ENCODE measurements around the gene CERS3.
"Not testable (repeated sequence)": the region's sequence is repeated elsewhere in the genome, so short reads cannot be mapped to it uniquely, and the experiment has no call there.

CERS3 gene

DNA sequence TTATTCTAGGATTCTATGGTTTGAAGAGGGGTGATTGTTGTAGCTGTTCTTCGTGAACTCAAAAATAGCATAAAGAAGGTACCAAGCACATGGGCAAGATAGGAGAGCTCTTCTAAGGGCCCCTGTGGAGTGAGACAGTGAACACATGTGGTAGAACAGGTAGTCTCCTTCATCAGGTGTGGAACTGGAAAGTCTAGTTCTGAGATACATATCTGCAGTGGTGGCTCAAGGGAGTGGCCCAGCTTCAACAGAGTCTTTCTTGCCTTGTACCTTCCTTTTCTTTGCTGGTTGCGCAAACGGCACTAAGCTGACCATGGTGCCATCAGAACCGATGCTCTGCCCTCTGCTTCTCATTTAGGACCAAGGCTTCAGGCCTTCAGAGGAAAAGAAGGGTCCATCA lies 65.2 kb downstream of the CERS3 start:
- no peak for DNase-seq

DNA sequence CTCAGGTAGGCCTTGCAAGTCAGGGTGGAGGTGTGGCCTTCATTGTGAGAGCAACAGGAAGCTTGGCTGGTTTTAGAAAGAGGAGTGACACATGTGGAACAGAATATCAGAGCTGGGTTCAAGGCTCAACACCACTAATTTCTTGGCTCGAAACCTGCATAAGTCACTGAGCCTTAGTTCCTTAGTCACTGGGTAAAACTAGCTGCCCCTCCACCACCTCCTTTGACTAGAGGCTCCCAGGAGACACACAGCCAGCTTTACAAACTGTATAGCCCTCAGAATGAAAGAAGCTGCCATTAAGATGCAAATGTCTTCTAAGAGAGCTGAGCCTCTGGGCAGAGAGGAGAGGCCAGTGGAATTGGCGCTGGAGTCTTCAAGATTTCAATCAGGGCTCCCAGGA lies 67.7 kb downstream of the CERS3 start:
- no peak for DNase-seq

GRCh38 chr15:100457201-100457600 lies 71.5 kb downstream of the CERS3 start:
- DNase-seq: no peak

- no peak for DNase-seq
Measured at GRCh38 chr15:100454148-100454547, 74.6 kb downstream of the CERS3 start.

GRCh38 chr15:100448481-100448880 lies 80.3 kb downstream of the CERS3 start:
- DNase-seq: no peak

- not testable (repeated sequence) for DNase-seq
Measured at GRCh38 chr15:100441063-100441462, 87.7 kb downstream of the CERS3 start.

- peak in 1 of 2 experiments; percentile 18 for DNase-seq
Measured at GRCh38 chr15:100439514-100439913, 89.2 kb downstream of the CERS3 start.

- peak; percentile 95 to 99 for DNase-seq
Measured at GRCh38 chr15:100438570-100438969, 90.2 kb downstream of the CERS3 start.

DNA sequence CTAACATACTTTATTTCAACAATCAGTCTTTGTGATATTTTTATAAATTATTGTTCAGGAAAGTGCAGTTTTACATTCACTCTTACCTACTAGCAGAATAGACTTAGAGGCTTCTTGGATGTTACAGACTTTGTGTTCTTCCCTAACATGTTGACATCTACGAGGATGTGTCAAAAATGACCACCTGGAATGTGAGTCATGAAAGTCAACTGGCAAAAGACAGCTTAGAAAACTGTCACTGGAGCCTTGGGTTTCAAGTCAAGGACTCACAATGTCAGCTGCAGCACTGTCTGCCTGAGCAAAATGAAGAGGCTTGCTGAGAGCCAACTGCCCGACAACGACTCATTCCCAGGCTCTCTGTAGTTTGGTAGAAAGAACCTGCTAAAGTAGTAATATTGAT lies 91.5 kb downstream of the CERS3 start:
- DNase-seq: no peak

DNA sequence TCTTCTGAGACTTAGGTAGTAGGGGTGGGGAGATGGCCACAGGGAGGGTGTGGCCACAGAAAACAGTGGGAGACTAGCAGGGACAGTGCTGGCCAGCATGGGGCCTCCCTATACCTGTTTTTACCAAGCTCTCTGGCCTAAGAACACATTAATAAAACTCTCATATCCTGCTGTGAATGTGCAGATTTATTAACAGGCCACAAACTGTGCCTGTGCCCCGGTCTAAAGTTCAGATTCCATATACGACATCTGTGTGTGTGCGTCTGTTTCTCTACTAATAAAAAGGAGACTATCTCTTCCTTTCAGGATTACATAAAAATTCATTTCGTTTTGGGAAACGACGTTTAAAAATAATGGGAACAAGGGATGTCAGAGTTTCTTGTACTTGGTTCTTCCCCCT lies 94.2 kb downstream of the CERS3 start:
- DNase-seq: no peak

GRCh38 chr15:100434038-100434437 lies 94.7 kb downstream of the CERS3 start:
- no peak for DNase-seq

GRCh38 chr15:100433304-100433703 lies 95.4 kb downstream of the CERS3 start:
- DNase-seq: no peak

- DNase-seq: no peak
Measured at GRCh38 chr15:100430411-100430810, 98.3 kb downstream of the CERS3 start.

- DNase-seq: no peak
Measured at GRCh38 chr15:100429116-100429728, 99.5 kb downstream of the CERS3 start.

DNA sequence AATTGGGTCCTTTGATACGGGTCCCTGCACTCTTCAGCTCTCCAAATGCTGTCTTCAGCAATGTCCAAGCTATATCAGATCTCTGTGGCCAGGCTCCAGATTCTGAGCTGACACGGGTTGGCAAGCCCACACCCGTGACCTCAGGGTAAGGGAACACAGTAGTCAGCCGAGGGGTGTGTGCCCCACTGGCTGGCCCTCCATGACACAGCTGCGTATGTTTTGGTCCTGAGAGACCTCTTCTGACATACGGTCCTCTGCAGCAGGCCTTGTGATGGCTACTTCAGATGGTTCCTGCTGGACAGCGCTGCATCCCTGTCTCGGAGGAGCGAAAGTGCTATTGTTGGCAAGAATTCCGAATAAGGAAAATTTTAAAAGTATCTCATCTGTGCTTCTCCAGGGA lies 101.8 kb downstream of the CERS3 start:
- no peak for DNase-seq

DNA sequence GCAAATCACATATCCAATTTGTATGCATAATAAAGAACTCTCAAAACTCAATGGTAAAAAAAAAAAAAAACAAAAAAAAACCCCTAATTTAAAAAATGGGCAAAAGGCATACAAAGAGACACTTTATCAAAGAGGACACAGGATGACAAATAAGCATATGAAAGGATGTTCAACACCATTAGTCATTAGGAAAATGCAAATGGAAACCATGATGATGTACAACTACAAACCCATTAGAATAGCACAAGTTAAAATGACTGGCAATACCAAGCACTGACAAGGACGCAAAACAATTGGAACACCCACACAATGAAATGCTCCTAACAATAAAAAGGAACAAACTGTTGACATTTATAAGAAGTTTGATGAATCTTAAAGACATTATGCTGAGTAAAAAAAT lies 123.6 kb downstream of the CERS3 start:
- DNase-seq: no peak

DNA sequence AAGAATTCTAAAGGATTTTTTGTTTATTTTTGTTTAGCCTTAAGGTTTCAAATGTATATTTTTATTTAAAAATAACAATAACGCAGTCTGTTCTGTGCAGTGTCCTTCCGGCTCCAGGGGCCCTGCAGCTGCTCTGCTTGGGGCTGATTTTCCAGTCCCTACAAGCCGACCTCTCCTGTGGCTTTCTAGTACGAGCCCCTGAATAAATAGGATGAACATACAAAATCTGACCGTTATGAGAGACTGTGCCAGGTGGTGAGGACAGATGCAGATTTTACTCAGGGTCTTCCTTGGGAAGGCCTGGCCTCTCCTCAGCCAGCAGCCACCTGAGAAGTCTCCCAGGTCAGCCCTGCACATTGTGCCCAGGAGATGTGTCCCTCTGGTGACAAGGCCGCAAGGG lies 127.8 kb downstream of the CERS3 start:
- peak in 1 of 2 experiments; percentile 38 for DNase-seq

DNA sequence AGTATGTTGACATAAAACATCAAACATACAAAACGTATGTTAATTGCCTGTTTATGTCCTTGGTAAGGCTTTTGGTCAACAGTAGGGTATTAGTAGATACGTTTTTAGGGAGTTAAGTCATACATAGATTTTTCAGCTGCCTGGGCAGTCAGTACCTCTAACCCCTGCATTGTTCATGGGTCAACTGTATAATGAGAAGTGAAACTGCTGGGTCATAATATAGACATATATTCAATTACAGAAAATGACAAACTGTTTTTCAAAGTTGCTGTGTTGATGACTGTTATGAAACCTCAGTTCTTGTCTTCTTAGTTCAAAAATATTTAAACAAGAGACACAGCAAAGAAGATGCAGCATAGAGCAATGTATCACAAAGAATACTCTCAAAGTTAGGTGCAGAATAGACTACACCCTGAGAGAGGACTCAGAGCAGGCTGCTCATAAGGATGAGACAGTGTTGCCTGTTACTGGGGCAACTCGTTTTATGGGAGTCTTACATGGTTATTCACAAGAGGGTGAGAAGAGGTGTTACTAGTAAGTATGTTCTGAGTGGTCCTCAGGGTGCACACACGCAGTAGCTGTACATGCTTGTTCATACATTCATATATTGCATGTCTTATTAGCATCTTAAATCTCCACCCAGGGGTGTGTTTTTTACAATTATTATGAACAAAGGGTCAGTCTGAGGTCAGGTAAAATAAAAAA lies 133.9 kb downstream of the CERS3 start:
- no peak for DNase-seq

DNA sequence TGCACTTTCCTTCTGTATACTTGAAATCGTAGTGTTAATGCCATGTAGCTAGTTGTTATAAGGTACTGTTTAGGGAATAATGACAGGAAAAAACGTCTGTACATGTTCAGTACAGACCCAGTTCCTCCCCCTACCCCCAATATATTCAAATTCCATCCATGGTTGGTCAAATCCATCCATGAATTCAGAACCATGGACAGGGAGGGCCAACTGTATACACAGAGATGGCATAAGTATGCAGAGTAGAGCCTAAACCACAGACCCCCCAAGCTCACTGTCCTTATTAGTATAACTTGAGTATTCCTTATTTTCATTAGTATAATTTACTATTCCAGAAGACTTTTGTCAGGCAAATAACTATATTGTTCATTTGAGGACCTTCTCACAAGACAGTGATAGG lies 135.7 kb downstream of the CERS3 start:
- DNase-seq: no peak

DNA sequence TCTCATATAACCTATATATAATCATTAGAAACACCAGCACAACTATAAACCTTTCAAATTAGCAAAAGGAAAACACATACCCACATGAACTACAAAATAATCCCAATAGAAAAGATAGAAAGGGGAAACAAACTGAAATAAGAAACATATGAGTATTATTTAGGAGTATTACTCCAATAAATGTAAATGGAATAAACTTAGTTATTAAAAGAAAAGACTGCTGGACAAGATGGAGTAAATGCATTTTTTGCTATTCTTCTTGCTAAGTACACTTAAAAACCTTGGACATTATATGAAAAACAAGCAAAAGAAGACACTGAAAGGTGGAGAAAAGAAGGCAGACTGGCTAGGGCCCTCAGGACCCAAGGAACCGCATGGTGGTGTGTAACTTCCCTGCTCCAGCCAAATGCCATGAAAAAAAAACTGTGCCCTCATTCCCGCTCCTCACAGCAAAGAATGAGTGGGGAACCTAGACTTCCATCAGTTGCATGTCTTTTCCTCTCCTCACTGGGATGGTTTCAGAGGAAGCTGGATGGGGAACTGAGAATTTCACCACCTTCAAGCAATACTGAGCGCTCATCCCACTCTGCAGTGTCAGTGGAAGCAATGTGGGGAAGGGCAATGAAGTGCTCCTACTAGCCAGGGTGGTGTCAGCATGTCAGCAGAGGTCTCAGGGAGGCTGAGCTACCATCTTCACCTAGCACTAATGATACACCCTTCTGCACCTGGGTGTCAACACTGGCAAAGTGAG lies 143.3 kb downstream of the CERS3 start:
- DNase-seq: no peak

- no peak for DNase-seq
Measured at GRCh38 chr15:100384108-100384410, 144.7 kb downstream of the CERS3 start.

GRCh38 chr15:100383302-100384107 lies 145.2 kb downstream of the CERS3 start:
- peak; percentile 22 to 49 for DNase-seq

DNA sequence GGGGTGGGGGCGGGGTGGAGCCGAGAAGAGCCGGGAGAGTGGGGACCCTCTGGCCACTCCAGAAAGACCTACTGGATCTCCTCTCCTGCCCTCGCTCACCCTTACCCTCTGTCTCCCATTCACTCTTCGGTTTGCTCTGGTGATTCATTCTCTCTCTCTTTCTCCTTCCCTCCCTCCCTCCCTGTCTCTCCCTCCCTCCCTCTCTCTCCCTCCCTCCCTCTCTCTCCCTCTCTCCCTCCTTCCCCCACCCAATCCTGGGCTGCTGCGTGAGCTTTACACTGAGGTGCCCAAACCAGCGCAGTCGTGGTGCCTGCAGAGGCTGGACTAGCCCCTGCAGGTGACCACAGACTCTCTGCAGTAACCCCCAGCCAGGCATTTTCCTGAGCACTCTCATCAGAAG lies 154.8 kb downstream of the CERS3 start:
- no peak for DNase-seq
